RKO (cell line): ENCODE results near the gene APBA1.

Experiments used
- DNase-seq: peaks from one replicate; pipeline ENCODE4 v3.0.0-alpha.2; 2016; ENCODE audit warnings: low spot score

Gene APBA1

DNA sequence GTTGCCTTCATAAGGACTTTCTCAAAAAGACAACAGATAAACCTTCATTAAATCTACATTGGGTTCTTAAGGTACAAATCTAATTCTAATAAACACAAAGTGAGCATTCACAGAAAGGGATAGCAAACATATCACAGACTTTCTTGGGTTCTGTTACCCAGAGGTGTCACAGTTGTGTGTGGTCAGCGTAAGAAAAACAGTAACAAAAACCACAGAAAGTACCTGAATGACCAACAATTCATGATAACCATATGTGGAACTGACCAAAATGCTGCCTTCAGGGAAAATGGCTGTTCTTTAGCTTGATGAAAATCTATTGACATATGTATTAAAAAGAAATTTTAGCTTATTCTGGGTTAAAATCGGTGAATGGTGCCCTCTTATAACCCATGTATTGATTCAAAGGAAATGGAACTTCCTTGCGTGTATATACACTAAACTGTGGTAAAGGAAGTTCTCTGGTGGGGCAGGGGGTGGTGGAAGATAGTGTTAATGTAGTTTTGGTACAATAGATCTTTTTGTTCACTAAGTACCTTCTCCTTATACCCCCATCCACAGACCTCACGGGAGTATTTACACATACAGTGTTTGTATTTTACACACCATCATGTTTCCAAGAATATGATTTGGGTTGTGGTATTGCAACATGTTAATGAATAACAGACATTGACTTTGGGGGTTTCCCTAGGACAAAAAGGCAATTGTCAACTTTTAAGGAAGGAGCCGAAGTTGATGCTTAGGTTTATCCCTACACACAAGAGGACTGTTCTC lies 152.5 kb downstream of the APBA1 start:
- DNase-seq, result no peak

DNA sequence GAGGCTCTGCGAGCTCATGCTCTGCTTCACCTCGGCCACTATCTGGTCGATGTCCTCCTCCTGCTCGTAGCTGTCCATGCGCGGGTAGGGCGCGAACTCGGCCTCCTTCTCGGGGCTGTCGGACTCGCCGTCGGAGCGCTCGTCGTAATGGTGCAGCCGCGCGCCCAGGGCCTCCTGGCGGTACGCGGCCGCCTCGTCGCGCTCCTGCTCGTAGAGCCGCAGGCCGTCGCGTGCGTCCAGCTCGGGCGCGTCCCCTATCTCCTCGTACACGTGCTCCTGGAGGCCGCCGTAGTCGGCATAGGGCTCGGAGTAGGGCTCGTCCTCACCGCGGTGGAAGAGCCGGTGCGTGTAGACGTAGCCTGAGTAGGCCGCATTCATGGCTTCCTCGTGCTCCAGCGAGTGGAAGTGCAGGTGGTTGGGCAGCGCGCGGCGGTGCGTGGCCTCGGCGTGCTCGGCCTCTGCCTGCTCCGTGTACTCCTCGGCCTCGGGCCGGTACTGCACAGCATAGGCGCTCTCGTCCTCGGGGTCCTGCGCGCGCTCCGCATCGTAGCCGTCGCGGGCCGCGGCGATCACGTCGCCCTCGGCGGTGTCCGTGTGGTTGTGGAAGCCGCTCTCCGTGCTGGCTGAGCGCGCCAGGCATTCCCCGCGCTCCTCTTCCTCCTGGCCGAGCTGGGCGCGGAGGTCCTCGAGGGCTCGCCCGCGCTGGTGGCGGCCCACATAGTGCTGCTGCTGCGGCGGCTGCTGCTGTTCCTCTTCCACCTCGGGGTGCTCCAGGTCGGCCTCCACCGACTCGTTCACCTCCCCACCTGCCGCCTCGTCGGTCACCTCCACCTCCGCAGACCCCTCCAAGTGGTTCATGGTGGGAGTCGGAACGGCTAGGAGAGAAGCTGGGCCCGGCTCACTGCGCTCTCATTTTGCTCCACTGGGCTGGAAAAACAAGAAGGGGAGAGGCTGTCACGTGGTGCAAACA lies 155.5 kb downstream of the APBA1 start:
- DNase-seq, result no peak

DNA sequence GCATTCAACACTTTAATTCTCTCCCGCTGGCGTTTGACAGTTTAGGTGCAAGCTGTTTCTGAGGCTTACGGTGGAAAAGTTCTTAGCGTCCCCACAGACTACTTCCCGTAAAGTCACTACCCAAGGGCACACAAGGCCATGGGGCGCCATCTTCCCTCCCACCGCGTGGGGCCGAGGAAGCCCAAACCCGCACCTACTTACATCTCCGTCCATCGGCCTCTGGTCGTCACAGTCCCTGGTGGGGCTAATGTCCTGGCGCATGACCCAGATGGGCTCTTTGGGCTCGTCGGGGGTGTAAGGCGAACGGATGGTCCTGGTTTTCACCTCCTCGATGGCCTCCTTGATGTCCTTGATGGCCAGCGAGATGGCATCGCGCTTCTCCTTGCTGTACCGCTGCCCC lies 156.4 kb downstream of the APBA1 start:
- DNase-seq, result no peak

DNA sequence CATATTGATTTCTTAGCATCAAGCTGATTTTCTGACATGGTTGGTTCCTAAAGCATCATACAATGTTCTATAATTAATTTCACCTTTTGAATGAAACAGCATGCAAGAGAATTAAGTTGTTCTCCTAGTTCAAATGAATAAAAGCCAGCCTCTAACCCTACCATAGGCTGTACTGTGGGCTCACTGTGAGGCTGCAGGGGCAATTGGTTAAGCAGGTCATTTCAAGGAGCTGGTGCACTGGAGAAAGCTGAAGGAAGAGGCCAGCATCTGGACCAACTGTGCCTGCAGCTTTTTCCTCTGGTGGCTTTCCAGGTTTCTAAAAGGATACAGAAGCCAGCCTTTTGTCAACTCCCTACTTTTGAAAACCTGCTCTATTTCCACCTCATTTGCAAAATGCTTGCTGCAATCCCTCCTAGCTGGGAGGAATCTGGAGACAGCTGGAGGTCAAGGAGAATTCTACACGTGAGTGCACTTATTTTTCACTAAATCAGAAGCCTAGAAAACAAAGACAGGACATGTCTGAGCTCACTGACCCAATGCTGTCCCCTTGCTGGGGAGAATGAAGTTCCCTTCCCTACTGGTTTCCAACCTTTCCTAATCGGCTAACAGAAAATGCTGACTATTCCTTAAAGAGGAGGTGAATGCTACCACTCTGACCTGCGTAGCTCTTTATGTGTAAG lies 158.9 kb downstream of the APBA1 start:
- DNase-seq, result no peak

DNA sequence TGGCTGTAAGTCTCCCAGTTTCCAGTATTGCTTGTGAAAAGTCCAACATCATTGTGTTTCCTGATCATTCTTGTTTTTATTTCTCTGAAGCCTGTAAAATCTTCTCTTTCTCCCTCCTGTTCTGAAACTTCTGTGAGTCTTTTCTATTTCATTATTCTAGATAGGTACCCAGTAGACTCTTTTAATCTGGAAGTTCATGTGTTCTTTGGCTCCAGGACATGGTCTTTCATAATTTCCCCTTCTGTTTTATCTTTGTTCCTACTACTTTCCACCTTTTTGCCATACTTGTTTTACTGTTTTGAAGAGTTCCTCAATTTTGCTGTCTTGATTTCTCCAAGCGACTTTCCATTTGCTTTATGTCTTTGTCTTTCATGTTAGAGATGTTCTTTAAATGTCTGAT lies 168.1 kb downstream of the APBA1 start:
- no peak for DNase-seq

DNA sequence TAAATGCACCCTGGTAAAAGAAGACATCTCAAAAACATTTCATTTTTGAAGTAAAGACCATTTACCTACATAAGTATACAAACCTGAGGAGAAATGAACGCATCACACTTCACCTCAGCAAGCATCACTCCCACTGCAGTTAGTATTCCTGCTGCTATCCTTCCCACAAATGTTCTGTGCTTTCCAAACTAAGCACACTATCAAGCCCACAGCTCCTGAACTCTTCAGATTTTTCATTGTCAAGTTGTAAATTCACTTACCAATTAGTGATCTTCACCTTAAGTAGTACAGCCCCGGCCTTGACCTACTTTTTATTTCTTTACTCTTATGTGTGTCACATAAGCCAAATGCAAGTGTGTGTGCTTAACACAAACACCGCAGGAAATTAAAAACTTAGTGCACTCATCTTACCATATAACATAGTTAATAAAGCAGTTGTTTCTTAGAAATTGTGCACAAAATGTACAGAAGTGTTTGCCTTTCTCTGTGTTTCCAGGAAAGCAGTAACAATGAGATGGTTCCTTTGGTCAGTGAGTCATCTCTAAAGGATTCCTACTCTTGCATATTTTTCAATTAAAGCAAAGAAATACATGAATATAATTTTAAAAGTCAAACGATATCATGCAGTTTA lies 169.4 kb downstream of the APBA1 start:
- no peak for DNase-seq

DNA sequence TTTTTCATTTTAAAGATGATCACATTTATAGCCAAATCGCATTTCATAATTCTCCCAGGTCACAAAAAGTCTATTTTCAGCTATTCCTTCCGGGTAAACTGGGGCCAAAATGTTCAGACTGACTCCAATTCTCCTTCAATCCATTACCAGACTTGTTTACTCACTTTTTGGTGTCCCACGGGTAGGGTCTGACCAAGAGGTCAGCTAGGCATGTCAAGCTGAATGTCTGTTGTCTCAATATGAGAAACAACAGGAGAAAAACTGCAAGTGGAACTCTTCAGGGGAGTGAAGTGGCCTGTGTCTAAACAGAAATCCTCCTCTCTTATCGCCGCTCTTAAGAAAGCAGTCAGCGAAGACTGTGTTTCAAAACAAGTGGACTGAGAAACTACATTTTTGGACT lies 171.3 kb downstream of the APBA1 start:
- DNase-seq, result no peak

DNA sequence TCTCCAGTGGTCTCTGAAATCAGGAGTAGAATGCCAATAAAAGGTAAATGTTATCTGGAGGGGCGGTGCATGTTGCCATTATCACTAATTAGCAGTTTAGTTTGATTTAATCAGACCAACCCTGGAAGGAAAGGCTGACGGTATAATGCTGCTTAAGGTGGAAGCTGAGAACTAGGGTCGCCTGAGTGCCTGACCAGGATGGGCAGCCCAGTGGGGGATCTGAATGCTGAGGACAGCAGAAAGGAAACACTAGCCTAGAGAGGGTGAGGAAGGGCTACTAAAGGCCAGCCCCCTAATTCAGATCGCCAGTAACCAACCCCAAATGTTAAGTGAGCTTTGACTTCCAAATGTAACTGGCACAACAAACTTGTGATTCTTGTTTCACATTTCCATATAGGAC lies 172.2 kb downstream of the APBA1 start:
- no peak for DNase-seq

DNA sequence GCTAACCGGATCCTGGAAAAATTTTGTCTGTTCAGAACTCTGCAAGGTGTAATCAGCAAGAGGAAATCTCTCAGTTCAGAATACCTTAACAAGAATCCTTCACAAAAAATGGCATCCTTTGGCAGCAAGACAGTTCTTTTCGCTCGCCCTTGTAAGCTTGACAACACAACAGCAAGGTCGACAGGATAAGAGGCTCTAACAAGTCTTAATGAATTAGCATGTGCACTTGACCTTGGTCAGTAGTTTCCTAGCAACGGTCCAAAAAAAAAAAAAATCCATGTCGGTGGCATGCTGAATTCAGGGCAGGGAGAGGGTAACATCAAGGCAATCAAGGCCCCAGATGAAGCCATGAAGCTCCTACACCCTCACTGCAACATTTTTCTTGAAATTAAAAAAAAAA lies 172.8 kb downstream of the APBA1 start:
- no peak for DNase-seq

DNA sequence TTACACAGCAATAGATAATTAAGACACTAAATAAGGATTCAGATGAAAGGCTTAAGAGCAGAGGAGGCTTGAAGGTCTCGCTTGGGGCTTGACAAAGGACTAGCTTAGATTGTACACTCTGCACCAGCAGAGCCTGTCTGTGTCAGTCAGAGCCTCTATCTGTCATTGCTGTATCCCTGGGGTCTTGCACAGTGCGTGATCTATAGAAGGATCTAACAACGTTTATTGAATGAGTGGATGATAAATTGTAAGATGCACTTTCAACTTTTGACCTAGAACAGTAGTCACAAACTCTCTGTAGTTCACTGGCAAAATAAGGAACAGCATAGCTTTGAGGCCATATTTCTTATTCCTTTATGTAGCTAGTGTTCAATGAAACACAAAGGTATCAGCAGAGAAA lies 173.7 kb downstream of the APBA1 start:
- no peak for DNase-seq

DNA sequence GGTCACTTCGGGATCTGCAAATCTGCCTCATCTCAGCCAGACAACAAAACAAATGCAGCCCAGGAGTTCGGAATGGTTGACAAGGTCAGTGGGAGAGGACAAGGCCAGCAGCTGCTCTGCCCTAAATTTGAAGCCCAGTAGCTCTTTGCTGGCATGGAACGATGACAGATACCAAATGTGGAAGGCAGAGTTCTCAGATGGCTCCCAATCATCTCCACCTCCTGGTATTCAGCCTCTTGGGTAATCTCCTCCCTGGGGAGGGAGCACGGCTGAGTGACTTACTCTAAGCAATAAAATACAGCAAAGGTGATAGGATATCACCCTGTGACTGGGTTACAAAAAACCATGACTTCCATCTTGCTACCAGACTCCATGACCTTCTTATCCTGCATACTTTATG lies 174.4 kb downstream of the APBA1 start:
- no peak for DNase-seq

DNA sequence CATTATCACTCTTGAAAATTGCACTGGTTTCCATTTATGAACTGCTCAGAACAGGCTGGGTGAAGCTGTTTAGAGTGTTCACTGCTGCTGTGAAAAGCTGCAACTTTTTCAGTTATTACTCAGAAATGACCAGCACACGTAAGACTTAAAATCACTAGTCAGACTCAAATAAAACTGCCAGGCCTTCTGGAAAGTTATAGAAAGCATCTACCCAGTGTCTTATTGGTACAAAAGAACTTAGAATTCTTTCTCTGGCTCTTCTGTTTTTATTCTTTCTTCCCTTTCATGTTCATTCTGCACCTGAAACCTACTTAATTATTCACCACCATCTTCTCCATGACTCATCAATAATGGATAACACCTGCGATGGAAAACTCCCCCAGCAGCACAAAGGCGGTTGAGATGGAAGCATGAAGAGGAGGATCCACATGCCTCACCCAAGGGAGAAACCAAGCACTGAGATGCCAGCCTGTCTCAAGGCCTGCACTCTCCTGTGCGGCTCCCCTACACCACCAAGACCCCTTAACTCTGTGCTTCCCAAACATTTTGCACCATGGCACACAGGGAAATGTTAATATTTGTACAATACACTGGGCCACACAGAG lies 175.2 kb downstream of the APBA1 start:
- no peak for DNase-seq

DNA sequence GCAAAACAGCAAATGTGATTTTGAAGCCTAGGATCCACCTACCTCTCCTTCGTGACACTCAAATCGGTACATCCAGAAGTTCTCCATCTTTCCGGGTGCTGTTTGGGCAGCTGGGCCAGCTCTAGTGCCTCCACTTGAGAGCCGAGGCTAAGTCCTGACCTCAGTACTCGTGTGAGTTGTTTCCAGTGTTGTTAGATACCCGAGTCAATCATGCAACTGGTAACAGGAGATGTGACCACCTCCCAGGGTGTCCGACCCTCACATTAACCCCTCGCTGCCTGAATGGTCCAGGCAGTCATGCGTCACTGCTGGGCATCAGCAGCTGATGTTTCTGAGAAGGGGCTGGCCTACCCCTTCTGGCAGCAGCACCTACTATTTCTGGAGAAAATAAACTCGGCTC lies 176.9 kb downstream of the APBA1 start:
- no peak for DNase-seq

DNA sequence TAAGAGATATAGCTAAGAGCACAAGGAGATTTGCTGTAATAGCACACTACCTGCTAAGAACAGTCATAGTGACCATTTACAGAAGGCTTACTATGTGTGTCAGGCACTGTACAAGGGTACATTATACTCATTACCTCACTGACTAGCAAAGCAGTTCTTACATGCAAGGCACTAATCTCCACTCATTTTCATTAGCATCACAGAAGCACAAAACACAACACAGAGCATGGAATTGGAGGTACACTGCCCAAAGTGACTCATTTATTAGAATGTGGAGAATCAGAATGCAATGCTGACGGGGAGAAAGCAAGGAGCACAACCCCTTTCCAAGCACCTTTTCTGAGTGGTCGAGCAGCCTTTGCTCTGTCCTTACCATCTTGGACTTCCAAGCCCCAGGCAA lies 177.4 kb downstream of the APBA1 start:
- DNase-seq, result no peak

DNA sequence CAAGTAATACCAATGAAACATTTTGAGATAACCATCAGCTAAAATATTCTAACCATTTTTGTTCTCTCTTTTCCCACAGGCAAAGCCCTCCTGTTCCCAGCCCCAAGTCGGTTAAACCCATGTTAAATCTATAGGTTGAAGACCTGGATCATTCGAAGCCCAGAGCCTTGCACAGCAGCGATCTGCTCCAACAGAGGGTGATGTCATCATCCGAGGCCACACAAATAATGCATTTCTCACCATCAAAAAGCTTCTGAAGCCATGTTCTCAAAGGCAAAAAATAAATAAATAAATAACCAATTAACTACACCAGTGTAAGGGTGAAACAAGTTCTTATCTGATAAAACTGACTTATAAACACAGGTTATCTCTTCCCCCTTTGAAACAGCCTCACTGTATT lies 178.0 kb downstream of the APBA1 start:
- no peak for DNase-seq

DNA sequence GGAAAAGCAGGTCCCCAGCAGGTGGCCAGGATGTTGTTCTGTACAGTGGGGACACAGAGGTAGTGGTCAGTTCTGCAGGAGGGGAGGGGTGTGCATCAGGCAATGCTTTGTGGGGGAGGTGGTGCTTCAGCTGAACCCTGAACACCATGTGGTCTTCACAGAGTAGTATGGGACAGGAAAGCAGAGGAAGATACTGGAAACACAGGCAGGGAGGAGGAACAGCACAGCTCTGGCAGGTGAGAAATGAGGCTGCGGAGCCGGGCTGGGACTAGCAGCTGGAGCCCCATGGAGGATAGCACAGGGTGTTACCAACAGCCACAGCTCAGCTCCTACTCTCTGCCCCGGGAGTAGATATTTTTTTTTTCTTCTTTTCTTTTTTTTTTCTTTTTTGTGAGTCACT lies 185.7 kb downstream of the APBA1 start:
- no peak for DNase-seq

DNA sequence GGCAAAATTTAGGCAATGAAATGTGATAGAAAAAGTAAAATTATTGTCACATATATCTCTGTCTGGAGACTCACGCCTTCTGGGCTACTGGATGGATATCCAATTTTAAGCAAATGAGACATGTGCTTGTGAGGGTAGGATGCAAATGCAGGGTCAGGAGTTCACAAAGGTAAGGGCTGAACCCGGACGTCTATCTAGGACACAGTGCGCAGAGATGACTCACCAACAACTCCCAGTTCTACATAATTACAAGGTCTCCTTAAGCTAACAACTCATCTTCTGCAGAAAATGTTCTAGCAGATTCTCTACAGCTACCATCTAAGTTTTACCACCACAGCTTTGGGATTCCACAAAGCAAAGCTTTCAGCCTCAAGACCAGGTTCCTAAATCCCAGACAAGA lies 186.7 kb downstream of the APBA1 start:
- no peak for DNase-seq

DNA sequence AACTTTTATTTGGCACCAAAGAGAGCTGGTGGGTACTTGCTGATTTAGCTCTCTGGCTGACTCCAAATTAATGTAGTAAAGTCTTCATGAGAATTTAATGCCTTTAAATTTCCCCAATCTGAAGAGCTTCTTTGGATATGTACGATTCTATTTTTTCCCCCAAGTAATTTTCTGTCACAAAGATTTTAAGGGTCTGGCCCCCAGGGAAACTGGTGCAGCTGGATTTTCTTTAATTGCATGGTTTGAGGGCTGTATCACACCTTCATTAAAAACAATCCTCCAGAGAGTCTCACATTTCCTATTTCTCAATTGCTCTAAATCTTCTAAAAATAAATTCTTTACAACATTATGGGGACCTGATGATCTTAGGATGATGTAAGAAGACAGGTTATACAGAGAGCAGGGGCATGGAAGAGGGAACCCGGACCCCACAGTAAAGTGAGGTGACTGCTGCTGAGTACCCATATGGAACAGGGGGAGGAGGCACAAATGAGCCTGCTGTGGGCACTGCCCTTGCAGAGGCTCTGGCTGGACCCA lies 188.2 kb downstream of the APBA1 start:
- DNase-seq, result no peak

DNA sequence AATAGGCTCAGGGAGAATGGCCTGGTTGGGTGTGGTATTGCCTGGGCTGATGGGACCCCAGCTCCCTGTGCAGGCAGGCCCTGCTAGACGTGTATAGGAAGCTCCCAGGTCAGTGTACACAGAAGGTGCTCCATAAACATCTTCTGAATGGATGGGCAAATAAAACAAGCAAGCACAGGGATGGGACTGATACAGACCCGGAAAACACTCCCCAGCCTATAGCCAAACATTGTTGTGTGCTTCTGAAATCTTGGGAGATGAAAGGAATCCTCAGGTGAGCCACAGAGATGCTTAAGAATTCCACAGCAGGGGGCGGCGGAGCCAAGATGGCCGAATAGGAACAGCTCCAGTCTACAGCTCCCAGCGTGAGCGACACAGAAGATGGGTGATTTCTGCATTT lies 195.4 kb downstream of the APBA1 start:
- DNase-seq, result no peak

DNA sequence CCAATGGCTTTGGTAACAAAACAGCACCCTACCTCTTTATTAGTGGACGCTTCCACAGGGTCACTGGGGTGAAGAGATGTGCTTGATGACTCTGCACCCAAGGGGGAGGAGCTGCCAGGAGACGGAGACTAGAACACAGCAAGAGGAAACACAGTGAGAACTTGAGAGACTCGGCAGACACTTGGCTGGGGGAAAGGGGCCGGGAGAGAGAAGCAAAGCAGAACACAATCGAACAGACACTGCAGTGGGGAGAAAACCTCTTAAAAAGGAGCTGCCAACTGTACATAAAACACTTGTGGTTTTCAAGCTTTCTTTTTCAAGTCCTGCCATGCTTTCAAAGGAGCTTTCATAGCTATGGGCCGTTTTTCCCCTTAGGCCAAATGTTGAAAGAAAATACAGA lies 196.2 kb downstream of the APBA1 start:
- DNase-seq, result no peak

DNA sequence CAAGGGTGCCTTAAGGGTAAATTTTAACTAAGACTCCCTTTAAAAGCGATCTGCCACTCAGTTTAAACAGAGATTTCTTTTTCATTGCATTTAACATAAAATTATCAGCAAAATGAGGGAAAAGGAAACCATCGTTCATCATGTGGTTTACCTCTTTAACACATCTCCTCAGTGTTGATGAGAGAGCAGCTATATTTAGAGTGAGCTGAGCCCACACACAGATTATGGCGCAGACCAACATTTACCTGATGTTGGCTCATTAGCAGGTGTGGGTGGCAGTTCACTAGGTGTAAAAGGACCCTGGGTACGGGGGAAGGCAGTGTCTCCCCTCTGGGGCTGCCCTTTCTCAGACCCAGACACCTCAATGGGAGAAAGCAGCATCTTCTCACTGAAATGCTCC lies 197.3 kb downstream of the APBA1 start:
- DNase-seq, result no peak
